Measurements from ENCODE around the gene IRAK2. TPM values are rescaled to one million over a fixed set of nuclear protein-coding genes. Genes with fewer than 3 reads are reported as not detected.

The IRAK2 gene
- total and polyA plus RNA-seq, 2 of the 8 experiments (the other 6 are each of a cell fraction or from before 2014, with no cell fraction given): 1.5 TPM

GRCh38 chr3:10188804-10189556 is 24.3 kb downstream of the IRAK2 start:
- Histone ChIP-seq H3K4me3 (ENCODE audit: extremely low read depth in 1 of 4, insufficient read depth in 2 of 4, low read depth in 3 of 4, low read length in 4 of 4) (no peak overlapping the region), H3K18ac (ENCODE audit: extremely low read depth, low read length) (no peak overlapping the region), H3K79me1 (ENCODE audit: low read depth, low read length) (no peaks in the 10 kb centered on the region), H3K56ac (replicated peaks; ENCODE audit: insufficient read length, low read depth, low read length) (no peak overlapping the region), H3K23me2 (ENCODE audit: low read depth, low read length) (peaks cover 2% of the 10 kb centered on the region; the same call in 1 of the 2 replicates), H2BK12ac (ENCODE audit: low read depth, low read length) (no peak overlapping the region), H2BK20ac (ENCODE audit: low read length) (no peak overlapping the region), H3K4me1 (replicated peaks in 1 of 4; ENCODE audit: control insufficient read depth in 3 of 4, insufficient read depth in 4 of 4, low read length in 3 of 4) (peaks cover 0 to 11% (median 9%) of the 10 kb centered on the region in 4 experiments; a peak in 6 of 7 replicates), H4K8ac (ENCODE audit: extremely low read depth, insufficient read depth, low read length) (no peak overlapping the region), H3K4ac (replicated peaks; ENCODE audit: insufficient read length, low read depth, low read length) (no peak overlapping the region), H3K79me2 (ENCODE audit: control insufficient read depth in 1 of 2, insufficient read depth in 2 of 2, low read length in 2 of 2) (no peaks in the 10 kb centered on the region), H3K9ac (replicated peaks in 1 of 4; ENCODE audit: extremely low read depth in 1 of 4, low read depth in 3 of 4, low read length in 3 of 4) (no peak overlapping the region), H3K36me3 (ENCODE audit: control insufficient read depth in 2 of 4, insufficient read depth in 4 of 4, low read length in 3 of 4) (no peaks in the 10 kb centered on the region), H3K9me3 (ENCODE audit: insufficient read depth in 2 of 2, low read depth in 1 of 2, low read length in 1 of 2) (no peaks in the 10 kb centered on the region), H2BK120ac (replicated peaks; ENCODE audit: low read depth, low read length) (no peak overlapping the region), H4K20me1 (replicated peaks in 1 of 2; ENCODE audit: control insufficient read depth in 1 of 2, insufficient read depth in 2 of 2, low read length in 2 of 2) (no peaks in the 10 kb centered on the region), H2AK5ac (ENCODE audit: low read depth, low read length) (no peak overlapping the region), H2BK15ac (ENCODE audit: low read length) (no peak overlapping the region), H2BK5ac (ENCODE audit: low read depth, low read length) (no peak overlapping the region), H3K4me2 (ENCODE audit: insufficient read depth in 1 of 2, low read depth in 2 of 2, low read length in 2 of 2) (no peak overlapping the region), H4K91ac (replicated peaks; ENCODE audit: insufficient read length, low read length) (no peak overlapping the region), H2AFZ (ENCODE audit: low read length) (no peak overlapping the region), H4K5ac (ENCODE audit: insufficient read length, low read depth, low read length) (no peak overlapping the region), H3K23ac (ENCODE audit: insufficient read length) (no peak overlapping the region), H3K14ac (ENCODE audit: insufficient read length) (no peak overlapping the region), H3K27me3 (replicated peaks in 1 of 4; ENCODE audit: control insufficient read depth in 3 of 4, extremely low read depth in 1 of 4, insufficient read depth in 3 of 4, low read length in 3 of 4) (no peaks in the 10 kb centered on the region), H3K27ac (ENCODE audit: low read depth, low read length) (no peak overlapping the region)
- ChIA-PET CTCF (ENCODE audit: partially characterized antibody) (interaction anchor here (0.6 to 6.3 kb wide), 4 partner anchors 14 to 75 kb away, joined by 3 to 38 read pairs (median 5); partner anchors contain the start of gene IRAK2), POLR2A (ENCODE audit: partially characterized antibody) (no interaction called here)
- WGBS, 2 experiments (ENCODE audit: extremely low coverage in 1 of 2, insufficient coverage in 1 of 2, insufficient read length in 1 of 2, insufficient replicate concordance in 2 of 2, low coverage in 1 of 2, low lambda C conversion rate in 2 of 2, missing lambda C conversion rate in 1 of 2): 90% methylated on average over 11 of the region's 11 CpGs; no CpG with 5 or more reads in 1 of the 2 experiments
- no peak for TF ChIP-seq SIX5 (IDR thresholded peaks at IDR 0.05; ENCODE audit: low read depth, low read length)
- TF ChIP-seq MAX (IDR thresholded peaks at IDR 0.05): no peak
- no peak for TF ChIP-seq ATF3 (IDR thresholded peaks at IDR 0.05; ENCODE audit: insufficient read depth, low read depth, low read length)
- TF ChIP-seq POLR2AphosphoS5 (IDR thresholded peaks at IDR 0.05; ENCODE audit: low read depth, low read length): no peak
- no peak for DNase-seq (ENCODE audit: low read depth in 1 of 2, low spot score in 2 of 2)
- FAIRE-seq: no peak

Data from H1 (cell line).